WTC11 (cell line): Measurements from ENCODE around the gene ZSWIM4.

Experiments
- CREB1 ChIP-seq: sonication (generic); formaldehyde crosslinking; IDR thresholded peaks from 2 replicates; pipeline ENCODE4 v1.8.0; 2023; ENCODE audit warnings: mild to moderate bottlenecking, missing genetic modification reagents
- HMGXB4 ChIP-seq: sonication (generic); formaldehyde crosslinking; IDR thresholded peaks from 2 replicates; pipeline ENCODE4 v1.8.1; 2023; ENCODE audit warnings: mild to moderate bottlenecking, moderate library complexity, missing genetic modification reagents
- IRF2 ChIP-seq: sonication (generic); formaldehyde crosslinking; IDR thresholded peaks from 2 replicates; pipeline ENCODE4 v1.8.0; 2022; ENCODE audit warnings: low read depth, missing genetic modification reagents, borderline replicate concordance
- MLX ChIP-seq: sonication (generic); formaldehyde crosslinking; IDR thresholded peaks from 2 replicates; pipeline ENCODE4 v1.8.1; 2023; ENCODE audit warnings: mild to moderate bottlenecking, missing genetic modification reagents, moderate library complexity
- STAT6 ChIP-seq: sonication (generic); formaldehyde crosslinking; conservative IDR thresholded peaks from 2 replicates; pipeline ENCODE4 v1.8.1; 2023; ENCODE audit warnings: mild to moderate bottlenecking, low read depth, missing genetic modification reagents, moderate library complexity

DNA sequence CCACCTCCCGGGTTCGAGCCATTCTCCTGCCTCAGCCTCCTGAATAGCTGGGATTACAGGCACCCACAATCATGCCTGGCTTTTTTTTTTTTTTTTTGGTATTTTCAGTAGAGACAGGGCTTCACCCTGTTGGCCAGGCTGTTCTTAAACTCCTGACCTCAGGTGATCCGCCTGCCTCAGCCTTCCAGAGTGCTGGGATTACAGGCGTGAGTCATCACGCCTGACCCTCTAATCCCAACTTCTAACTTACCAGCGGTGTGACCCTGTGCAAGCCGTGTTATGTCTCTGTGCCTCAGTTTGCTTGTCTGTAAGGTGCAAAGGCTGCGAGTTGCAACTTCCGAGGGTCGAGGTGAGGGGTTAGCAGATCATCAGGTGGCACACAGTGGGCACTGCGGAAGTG is 17.3 kb downstream of the ZSWIM4 start:
- TF ChIP-seq CREB1 (CRISPR knock-in tag) (no peak), HMGXB4 (CRISPR knock-in tag) (no peak), MLX (CRISPR knock-in tag) (no peak), STAT6 (CRISPR knock-in tag) (no peak), IRF2 (CRISPR knock-in tag) (no peak)
